ENCODE results near the gene VKORC1L1.
"Not testable (repeated sequence)": the region's sequence is repeated elsewhere in the genome, so short reads cannot be mapped to it uniquely, and the experiment has no call there.

VKORC1L1 gene
- 12.0 to 58.0 (median 42.6) reads per million in 3 experiments for total RNA-seq

DNA sequence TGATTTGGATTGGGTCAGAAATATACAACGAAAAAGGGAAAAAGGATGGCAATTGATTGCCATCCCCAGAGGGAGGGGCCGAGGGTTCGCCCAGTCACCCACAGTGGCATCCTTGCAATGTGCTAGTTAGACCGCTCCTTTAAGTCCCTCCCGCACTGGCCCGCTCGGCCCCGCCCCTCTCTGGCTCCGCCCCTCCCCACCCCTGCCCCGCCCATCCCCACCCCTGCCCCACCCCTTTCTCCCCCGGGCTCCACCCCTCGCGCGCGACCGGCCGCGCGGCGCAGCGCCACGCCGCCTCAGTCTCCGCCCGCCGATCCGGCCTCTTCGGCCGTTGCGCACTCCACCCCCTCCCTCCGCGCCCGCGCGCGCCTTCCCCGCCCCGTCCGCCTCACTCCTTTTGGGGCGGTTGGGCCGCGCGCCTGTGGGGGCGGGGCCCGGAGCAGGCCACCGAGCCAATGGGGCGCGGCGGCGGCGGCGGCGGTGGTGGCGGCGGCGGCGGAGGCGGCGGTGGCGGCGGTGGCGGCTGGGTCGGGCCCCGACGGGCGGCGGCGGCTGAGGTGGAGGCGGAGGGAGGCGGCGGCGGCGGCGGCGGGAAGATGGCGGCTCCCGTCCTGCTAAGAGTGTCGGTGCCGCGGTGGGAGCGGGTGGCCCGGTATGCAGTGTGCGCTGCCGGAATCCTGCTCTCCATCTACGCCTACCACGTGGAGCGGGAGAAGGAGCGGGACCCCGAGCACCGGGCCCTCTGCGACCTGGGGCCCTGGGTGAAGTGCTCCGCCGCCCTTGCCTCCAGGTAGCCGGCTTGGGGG, at the start of gene VKORC1L1:
Gene VKORC1L1 (plus strand): TSS at position 299 of the 806 bp plus-strand sequence. CDS start 298 bp downstream, at position 597.
- peak; percentile 93 for DNase-seq

DNA sequence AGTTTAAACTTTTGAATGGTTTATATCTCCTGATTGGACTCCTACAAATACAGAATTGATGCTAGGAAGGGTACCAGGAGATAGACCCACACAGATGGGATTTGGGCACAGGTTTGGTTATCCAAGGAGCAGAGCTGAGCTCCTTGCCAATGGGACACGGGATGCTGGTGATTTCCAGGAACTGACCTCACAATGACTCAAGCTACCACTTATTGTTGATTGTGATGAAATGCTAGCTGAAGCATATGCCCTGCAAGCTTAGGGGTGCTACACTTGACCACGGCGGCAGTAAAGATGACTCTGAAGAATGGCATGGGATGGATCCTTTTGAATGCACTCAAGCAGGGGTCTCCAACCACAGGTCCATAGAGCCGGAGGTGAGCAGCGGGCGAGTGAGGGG, 45.5 kb upstream of the VKORC1L1 start:
- DNase-seq, result no peak

DNA sequence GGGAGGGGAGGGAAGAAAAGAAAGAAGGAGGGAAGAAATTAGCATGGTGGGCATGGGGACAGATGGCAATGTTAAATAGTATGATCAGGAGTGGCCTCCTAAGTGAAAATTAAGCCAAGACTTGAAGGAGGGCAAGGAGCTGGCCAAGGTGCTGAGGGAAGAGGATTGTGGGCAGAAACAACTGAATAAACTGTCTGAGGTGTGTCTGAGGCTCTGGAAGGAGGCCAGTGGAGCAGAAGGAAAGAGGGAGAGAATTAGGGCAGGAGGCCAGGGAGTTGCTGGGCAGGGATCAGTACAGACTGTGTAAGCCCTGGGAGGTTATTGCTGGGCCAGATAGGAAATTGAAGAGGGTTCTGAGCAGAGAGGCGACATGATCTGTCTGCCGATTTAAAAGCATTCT, 40.6 kb upstream of the VKORC1L1 start:
- no peak for DNase-seq

DNA sequence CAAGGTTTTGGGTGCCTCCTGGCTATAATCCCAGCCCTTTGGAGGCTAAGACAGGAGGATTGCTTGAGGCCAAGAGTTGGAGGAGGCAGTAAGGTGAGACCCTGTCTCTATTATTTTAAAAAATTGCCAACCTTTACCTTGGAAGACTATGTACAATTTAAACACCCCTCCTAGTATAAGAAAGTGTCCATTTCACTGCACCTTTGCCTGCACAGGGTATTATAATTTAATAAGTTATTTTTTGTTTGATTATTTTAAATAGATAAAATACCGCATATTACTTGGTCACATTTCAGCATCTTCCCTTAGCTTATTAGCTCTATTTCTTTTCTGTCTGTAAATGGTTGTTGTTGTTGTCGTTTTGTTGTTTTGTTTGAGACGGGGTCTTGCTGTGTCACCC, 36.2 kb upstream of the VKORC1L1 start:
- DNase-seq, result not testable (repeated sequence)

DNA sequence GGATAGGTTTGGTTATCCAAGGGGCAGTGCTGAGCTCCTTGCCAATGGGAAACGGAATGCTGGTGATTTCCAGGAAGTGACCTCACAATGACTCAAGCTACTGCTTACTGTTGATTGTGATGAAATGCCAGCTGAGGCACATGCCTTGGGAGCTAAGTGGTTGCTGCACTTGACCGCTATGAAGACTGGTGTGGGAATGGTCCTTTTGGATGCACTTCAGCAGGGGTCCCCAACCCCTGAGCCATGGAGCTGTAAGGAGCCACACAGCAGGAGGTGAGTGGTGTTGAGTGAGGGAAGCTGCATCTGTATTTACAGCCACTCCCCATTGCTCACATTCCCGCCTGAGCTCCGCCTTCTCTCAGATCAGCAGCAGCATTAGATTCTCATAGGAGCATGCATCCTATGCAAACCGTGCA, 35.3 kb upstream of the VKORC1L1 start:
- not testable (repeated sequence) for DNase-seq

DNA sequence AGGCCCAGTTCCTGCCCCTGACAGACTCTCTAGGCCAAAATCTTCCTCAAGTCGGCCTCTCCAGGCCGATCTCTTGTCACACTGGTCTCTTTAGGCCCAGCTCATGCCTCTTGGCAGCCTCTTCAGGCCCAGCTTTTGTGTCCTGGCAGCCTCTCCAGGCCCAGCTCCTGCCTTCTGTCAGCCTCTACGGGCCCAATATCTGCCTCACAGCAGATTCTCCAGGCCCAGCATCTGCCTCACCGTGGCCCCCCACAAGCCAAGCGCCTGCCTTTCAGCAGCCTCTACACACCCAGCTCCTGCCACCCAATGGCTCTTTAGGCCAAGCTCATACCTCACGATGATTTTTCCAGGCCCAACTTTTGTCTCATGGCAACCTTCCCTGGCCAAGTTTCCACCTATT, 33.0 kb upstream of the VKORC1L1 start:
- no peak for DNase-seq

DNA sequence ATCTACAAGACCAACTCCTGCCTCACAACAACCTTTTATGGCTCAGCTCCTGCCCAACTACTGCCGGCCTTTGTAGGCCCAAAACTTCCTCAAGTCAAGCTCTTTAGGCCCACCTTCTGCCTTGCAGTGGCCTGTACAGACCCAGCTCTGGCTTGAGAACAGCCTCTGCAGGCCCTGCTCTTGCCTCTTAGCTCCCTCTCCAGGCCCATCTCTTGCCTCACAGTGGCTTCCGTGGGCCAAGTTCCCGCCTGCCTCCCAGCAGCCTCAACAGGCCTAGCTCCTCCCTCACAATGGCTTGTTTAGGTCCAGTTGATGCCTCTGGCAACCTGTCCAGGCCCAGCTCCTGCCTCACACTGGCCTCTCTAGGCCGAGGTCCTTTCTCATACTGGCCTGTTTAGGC, 32.4 kb upstream of the VKORC1L1 start:
- no peak for DNase-seq

DNA sequence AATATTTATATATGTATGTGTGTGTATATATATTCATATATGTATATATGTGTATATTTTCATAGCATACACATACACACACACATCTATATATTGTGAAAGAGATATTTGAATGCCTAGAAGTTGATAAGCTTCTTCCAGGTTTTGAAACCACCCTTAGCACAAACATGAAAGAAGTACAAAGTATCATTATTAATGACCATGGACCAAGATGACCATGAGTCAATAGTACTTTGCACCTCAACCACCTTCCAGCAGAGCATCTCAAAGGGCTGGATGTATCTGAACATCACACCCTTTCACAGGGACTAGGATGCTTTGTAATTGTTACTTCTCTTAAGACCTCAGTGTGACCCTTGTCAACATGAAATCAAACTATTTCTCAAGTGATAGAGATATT, 29.3 kb upstream of the VKORC1L1 start:
- not testable (repeated sequence) for DNase-seq

DNA sequence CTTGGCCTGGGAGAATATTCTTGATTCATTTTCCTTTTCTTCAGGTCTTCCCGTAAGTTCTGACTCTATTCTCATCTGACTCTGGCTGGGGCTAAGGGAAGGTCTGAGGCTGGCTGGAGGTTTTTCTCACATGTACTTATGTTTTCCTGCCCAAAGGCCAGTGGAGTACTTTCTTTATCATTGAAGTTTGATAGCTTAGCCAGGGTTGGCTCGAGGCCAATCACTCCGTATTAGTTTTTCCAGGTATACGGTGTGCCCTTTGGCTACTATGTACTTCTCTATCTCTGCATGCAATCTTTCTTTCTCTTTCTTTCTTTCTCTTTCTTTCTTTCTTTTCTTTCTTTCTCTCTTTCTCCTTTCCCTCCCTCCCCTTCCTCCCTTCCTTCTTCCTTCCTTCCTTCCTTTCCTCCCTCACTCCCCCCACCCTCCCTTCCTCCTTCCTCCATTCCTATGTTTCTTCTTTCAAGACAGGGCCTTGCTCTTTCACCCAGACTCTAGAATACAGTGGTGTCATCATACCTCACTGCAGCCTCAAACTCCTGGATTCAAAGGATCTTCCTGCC, 26.8 kb upstream of the VKORC1L1 start:
- DNase-seq, result no peak

DNA sequence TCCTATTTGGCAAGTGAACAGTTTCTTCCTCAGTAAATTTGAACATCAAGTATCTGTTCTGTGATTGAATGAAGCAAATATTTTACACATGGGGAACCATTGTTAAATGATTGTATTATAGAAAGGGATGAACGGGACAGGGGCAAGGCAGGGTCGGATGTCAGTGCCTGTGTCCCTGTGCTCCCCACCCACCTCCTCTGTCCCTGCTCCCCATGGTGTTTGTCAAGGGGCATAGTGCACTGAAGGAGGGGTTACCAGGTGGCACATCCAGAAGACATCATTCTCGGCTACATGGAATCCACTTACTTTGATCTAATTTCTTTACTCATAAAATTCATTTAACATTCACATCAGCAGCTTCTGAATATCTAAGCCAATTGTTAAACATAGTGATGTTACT, 19.4 kb upstream of the VKORC1L1 start:
- DNase-seq, result not testable (repeated sequence)

DNA sequence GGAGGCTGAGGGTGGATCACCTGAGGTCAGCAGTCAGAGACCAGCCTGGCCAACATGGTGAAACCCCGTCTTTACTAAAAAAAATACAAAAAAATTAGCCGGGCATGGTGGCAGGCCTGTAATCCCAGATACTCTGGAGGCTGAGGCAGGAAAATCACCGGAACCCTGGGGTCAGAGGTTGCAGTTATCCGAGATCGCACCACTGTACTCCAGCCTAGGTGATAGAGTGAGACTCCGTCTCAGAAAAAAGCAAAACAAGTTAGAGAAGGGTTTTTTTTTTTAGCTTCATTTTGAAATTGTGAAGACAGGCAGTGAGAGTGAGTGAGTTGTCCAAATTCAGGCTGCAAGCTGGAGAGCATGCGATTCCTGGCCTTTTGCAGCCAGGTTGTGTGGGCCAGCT, 19.0 kb upstream of the VKORC1L1 start:
- not testable (repeated sequence) for DNase-seq

DNA sequence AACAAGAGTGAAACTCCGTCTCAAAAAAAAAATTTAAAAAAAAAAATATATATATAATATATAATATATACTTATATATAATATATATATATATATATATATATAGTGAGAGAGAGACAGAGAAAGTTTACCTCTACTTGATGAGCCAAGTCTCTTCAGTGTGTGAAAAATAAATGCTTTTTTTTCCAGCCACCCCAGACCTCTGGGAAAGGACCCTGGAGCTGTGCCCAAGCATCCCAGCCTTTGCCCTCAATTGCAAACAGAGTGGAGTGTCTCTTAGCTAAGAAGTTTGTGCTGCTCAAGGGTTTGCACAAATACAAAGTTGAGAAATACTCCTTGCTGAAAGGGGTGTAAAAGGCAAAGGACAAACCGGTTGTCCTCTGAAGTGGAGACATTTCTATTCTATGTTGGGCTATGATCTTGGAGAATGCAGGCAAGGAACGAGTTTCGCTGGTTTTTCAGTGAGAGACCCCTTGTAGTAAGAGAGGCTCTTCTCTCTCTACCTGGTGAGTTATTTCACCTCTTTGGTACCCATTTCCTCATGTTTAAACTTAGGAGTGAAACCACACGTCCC, 15.5 kb upstream of the VKORC1L1 start:
- not testable (repeated sequence) for DNase-seq

DNA sequence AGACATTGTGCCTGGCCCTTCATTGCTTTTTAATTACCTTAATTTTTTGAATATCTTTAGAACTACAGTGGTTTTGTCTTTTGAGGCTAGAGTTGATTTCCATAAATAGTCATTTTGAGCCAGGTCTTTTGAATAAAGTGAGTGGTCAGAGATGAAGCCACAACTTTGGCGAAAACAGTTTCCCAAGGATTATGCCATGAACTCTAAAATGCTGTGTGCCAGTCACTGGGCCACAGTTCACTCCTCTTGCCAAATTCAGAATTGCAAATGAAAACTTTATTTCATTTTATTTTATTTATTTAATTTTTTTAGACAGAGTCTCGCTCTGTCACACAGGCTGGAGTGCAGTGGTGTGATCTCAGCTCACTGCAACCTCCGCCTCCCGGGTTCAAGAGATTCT, 14.2 kb upstream of the VKORC1L1 start:
- DNase-seq, result not testable (repeated sequence)

DNA sequence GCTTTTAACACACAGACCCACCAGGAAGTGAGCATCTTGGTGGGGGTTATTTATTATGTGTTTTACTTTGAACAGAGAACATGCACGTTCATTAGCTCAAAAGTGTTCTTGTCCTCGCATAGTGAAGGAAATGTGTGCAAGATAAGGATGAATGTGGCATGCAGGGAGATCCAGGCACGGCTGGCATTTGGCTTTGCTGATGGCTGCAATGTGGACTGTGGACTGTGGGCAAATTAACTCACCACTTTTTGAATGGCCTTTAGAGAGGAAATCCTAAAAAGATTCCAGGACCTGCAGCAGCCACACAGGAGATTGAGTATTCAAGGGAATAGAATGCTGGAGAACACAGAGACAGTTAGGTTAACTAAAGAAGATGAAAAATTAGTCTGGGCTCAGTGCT, 6.6 kb upstream of the VKORC1L1 start:
- DNase-seq, result not testable (repeated sequence)

DNA sequence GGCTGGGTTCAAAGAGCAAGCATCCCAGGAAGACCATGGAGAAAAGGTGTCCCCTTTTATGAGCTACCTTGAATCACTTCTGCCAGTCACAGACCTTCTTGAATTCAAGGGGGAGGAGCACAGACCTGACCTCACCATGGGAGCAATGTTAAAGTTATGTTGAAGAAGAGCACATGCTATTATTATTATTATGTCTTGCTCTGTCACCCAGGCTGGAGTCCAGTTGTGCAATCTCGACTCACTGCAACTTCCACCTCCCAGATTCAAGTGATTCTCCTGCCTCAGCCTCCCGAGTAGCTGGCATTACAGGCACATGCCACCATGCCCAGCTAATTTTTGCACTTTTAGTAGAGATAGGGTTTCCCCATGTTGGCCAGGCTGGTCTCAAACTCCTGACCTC, 5.2 kb upstream of the VKORC1L1 start:
- not testable (repeated sequence) for DNase-seq

DNA sequence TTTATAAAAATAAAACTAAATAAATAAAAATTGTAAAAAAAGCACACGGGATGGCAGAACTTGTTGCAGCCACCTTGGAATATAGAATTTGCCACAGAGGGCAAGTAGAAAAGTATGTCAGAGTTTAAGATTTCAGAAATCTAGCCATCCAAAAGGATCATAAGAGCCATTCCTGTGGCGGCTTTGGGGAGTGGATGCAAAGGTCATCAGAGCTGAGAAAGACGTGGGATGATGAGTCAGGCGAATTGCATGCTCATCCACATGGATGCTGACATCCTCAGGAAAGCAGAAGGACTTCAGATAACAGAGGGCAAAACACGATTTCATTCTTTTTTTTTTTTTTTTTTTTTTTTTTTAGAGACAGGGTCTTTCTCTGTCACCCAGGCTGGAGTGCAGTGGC, 3.6 kb upstream of the VKORC1L1 start:
- not testable (repeated sequence) for DNase-seq

DNA sequence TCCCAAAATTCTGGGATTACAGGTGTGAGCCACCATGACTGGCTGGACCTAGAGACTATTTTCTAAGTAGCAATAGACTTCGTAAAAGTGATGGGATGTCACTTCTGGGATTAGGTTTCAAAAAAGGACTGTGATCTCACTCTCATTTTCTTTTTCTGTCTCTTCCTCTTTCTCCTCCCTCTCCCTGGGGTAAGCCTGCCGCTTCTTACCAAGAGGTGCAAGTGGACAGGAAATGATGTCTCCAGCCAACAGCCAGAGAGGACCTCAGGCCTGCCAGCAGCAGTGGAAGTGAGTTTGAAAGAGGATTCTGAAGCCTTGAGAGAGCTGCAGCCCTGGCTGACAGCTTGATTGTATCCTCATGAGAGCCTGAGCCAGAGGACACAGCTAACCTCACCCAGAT, 1.4 kb upstream of the VKORC1L1 start:
- DNase-seq, result not testable (repeated sequence)

DNA sequence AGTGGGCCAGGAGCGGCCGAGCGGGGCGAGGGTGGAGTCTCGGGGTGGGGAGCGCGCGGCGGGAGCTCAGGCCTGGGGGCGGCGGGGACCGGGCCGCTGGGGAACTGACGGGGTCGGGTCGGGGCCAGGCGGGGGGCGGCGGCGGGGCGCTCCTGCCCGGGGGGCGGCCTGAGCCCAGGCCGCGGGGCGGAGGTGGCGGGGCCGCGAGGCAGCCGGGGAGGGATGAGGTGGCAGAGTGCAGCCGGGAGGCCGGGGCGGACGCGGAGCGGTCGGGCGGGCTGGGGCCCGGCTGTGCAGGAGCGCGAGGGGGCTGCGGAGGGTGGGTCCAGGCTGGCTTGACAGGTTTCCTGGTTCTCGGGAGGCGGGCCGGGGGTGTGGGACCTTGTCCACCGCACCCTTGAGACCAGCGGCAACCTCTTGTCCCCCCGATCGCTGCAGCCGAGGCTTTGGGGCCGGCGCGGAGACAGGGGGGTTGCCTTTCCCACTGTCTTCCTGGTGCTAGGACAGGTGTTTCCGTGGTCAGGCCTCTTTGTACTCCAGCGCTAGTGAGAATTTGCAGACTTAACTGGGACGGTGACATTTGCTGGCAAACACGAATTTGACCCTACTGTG, 814 bp downstream of the VKORC1L1 start:
- peak; percentile 9 for DNase-seq

DNA sequence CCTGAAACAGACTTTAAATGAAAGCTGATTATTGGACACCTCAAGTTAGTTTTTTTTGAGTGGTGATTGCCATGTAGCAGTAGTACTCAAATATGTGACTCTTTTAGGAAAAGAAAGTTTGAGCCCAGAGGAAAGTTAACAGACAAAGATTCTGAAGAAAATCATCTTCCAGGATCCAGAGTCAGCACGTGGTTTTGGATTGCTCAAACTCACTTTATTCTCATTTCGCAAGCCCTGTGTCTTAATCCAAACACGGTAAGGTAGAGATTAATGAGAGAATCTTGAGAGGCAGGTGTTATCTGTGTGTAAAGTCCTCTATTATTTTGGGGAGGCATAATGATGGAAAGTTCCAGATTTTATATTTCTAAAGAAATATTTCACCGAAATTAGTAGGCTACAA, 2.8 kb downstream of the VKORC1L1 start:
- not testable (repeated sequence) for DNase-seq

DNA sequence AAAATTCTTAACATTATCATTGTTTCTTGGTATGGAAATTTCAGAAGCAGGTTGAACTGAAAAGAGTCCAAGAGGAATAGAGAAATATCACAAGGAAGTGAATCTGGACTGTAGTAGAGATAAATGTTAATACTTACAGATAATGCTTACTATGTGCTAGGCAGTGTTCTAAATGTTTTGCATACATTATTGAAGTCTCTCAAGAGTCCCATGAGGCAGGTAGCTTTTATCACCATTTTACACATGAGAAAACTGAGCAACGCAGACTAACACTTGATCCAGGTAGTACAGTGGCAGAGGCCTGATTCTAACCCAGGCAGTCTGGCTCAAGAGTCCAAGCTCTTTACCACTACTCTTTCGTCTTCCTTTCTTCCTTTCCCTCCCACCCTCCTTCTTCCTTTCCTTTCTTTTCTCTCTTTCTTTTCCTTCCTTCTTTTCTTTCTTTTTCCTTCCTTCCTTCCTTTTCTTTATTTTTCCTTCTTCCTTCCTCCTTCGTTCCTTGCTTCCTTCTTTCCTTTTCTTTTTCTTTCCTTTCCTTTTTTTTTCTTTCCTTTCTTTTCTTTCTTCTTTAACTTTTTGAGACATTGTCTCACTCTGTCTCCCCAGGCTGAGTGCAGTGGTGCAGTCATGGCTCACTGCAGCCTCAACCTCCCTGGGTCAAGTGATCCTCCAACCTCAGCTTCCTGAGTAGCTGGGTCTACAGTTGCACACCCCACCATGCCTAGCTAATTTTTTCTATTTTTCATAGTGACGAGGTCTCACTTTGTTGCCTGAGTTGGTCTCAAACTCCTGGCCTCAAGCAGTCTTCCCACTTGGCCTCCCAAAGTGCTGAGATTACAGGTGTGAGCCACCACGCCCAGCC, 6.6 kb downstream of the VKORC1L1 start:
- not testable (repeated sequence) for DNase-seq

DNA sequence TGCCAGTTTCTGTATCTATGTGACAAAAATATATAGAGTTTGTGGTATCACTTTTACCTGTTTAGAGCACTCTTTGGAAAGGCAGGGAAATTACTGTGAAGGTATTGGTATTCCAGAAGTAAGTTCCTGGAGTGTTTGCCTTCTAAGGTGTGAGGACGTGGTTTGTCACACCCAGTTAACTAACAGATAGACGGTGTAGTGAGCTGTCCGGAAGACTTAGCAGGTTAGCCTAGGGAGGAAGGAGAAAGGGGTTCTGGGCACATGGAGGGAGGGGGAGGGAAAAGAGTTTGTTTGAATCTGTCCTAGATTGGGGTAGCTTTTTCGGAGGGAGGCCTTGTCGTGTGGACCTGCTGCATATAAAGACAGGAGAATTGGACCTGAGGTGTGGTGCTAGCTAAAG, 7.4 kb downstream of the VKORC1L1 start:
- DNase-seq, result not testable (repeated sequence)

DNA sequence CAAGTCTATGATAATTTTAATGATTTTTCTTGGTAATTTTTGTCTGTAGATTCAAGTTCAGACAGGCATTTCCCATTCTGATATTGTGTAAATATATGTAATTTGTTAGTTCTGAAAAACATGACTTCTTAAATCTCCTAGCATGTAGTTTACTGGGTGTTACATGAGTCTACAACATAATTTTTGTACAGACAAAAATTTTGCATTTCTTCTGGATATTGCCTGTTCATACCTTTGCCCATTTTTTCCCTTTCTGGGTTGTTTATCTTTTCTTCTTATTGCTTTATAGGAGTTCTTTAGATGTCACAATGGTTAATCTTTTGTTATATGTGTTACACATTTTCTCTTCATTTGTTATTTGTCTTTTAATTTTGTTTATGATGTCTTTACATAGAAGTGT, 12.1 kb downstream of the VKORC1L1 start:
- DNase-seq, result not testable (repeated sequence)
